ENCODE data around the gene PTH2R. TPM values are rescaled to one million over a fixed set of nuclear protein-coding genes. Genes with fewer than 3 reads are reported as not detected.
A peak's percentile ranks its signal among the peaks of the same experiment; 100 is the strongest.
"Not testable (repeated sequence)": the region's sequence is repeated elsewhere in the genome, so short reads cannot be mapped to it uniquely, and the experiment has no call there.

PTH2R gene
- total RNA-seq, 1 donor from 2014 or later, result not detected

GRCh38 chr2:208392300-208392699, 14.3 kb upstream of the PTH2R start:
- no peak for ATAC-seq

GRCh38 chr2:208396796-208397195, 9.8 kb upstream of the PTH2R start:
- ATAC-seq, result not testable (repeated sequence)

DNA sequence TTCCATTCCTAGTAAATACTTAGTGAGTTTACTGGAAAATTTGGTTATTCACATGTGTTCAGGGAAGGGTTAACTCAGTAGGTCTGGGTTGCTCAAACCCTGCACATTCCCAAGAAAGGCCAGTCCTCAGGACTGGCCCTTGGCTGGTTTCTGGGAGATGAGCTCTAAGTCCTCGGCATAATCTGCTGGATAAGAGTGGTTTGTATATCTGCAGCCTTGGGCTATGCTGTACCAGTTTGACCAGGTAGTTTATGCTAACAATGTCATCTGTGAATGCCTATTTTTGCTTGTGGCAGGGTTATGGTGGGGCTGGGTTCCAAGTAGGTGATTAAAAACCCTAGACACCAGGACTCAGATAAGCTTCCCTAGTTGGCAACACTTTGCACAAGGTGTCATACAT, 7.4 kb upstream of the PTH2R start:
- ATAC-seq, result no peak

GRCh38 chr2:208407667-208408066, 1.1 kb downstream of the PTH2R start:
- peak; percentile 43 for ATAC-seq

- ATAC-seq, result no peak
Measured at GRCh38 chr2:208413931-208414330, 7.3 kb downstream of the PTH2R start.

- ATAC-seq, result no peak
Measured at GRCh38 chr2:208415255-208415654, 8.7 kb downstream of the PTH2R start.

GRCh38 chr2:208415897-208416296, 9.3 kb downstream of the PTH2R start:
- ATAC-seq, result no peak

DNA sequence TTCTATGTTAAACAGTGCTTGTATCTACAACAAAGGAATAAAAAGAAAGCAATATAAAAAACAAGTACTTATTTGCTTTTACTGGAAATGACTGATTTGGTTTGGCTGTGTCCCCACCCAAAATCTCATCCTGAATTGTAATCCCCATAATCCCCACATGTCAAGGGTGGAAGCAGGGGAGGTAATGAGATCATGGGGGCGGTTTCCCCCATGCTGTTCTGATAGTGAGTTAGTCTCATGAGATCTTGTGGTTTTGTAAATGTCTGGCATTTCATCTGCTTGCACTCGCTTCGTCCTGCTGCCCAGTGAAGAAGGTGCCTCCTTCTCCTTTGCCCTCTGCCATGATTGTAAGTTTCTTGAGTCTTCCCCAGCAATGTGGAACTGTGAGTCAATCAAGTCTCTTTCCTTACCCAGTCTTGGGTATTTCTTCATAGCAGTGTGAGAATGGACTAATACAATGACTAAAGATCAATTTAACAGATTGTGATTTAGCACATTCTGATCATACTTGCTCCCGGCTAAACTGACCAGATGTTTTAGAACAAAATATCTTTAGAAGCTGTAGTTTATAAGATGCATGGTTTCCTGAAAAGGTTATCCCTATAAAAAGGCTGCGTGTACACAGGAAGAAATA, 19.9 kb downstream of the PTH2R start:
- ATAC-seq, result no peak

DNA sequence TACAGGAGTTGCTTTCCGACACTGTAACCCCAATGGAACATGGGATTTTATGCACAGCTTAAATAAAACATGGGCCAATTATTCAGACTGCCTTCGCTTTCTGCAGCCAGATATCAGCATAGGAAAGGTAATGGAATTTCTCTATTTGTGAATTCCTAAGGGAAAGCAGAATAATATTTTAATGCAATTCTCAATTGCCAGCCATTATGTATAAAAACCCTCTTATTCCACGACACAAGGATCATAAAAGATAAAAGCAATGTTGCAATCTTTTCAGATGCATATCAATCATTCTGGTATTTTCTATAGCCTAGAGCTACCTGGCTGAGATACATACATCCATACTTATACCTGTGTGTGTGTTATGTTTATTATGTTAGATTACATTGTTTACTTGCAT, 31.2 kb downstream of the PTH2R start:
- ATAC-seq, result no peak

DNA sequence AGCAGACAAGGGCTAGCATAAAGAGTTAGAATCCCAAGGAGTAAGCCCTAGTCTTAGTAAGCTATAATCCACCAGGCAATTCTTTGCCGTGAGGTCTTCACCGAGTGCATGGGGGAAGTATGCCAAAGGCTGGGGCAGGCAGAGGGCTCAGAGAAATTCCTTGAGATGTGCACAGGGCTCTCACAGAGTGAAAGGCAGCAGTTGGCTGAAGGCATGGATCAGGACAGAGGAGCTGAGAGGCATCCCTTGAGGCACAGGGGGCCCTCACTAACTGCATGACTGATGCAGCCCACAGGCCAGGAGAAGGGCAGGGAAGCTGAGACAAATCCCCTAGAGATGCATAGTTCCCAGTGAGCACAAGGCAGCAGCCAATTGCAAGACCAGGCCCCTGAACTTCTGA, 34.1 kb downstream of the PTH2R start:
- no peak for ATAC-seq

GRCh38 chr2:208441951-208442350, 35.4 kb downstream of the PTH2R start:
- no peak for ATAC-seq

GRCh38 chr2:208447447-208447846, 40.9 kb downstream of the PTH2R start:
- ATAC-seq, result not testable (repeated sequence)

DNA sequence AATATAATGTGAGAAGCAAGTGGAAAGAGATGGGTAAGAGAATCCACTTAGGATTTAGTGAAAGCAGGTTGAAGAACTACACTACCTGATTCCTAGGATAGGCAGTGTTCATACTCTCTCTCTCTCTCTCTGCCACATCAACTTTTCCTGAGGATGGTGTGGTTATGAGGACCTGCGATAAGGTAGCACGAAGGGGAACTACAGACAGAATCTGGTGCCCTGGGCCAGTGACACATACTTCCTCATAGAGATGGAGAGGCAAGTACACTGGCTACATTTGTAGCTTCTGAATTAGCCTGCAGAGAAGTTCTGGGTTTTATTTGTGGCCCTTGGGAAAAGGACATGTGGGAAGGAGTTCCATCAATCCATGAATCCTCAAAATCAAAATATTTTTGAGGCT, 44.5 kb downstream of the PTH2R start:
- ATAC-seq, result no peak

DNA sequence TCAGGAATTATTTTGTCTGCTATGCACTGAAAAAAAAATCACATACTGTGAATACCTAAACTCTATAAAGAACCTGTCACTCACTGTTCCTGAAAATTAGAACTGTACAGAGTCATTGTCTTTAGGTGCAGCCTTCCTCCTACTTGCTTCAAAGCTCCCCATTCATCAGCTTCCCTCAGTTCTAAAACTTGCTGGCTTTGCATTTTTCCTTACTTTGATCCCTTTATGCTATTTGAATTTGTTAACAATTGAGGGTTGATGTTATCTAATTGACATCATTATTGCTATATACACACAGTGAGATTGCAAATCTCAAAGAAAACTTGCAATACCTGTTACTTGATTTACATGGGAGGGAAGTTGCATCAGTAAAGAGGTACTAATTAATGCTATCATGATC, 48.3 kb downstream of the PTH2R start:
- ATAC-seq, result no peak

DNA sequence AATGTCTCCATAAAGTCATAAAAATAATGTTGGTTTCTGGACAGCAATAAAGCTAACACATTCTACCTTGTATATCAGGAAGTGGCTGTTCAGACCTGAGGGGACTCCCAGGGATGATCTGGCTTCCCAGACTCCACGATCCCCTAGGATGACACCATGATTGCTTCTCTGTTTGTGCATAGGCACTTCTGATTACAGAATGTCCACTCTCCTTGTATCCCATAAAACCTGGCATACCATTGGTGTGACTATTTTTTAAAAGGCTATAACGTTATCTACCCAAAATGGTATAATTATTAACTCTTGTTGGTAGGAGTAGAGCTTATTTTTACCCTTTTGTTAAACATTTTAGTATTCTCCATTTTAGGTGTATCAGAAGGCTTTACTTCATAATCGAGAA, 57.1 kb downstream of the PTH2R start:
- no peak for ATAC-seq

GRCh38 chr2:208464205-208464604, 57.6 kb downstream of the PTH2R start:
- no peak for ATAC-seq

DNA sequence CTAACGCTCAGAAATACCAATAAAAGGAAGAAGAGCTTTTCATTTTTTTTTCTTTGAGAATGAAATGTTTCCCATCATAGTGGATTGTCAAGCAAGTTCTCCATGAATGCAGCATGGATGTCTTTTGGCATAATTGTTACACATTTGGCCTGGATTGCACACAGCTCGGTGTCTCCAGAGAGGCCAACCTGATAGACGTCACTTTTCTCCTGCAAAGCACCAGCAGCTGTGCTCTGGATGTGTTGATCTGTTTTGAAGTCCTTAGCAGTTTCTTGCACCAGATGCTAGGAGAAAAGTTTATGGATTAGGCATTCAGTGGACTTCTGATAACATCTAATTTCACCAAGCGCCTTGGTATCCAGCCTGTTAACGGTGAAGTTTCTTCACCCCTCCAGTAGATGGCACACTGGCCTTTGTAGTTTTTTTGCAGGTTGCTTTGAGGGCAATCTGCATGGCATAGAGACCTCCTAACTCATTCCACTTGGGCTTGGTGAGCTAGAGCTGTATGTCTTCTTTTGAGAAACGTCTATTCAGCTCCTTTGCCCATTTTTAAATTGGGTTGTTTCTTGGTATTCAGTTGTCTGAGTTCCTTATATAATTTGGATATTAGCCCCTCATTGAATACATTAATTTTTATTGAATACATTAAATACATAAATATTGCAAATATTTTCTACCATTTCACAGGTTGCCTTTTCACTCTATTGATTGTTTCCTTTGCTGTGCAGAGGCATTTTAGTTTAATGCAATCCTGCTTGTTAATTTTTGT, 59.7 kb downstream of the PTH2R start:
- no peak for ATAC-seq

DNA sequence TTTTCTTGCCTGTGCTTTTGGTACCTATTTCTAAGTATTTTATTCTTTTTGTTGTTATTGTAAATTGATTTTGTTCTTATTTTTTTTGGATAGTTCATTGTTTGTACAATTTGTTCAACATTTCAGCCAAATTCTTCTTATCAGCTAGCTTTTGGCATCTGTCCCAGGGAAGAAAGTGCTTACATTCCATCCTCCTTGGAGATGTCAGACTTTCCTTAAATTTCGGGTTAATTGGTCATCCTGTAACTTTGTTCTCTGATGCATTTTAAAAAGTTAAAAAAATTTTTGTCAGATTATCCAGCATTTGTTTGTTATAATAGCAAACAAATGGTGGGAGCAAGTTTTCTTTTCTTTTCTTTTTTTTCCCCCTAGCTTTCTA, 60.3 kb downstream of the PTH2R start:
- no peak for ATAC-seq

GRCh38 chr2:208467564-208467963, 61.0 kb downstream of the PTH2R start:
- ATAC-seq, result no peak

DNA sequence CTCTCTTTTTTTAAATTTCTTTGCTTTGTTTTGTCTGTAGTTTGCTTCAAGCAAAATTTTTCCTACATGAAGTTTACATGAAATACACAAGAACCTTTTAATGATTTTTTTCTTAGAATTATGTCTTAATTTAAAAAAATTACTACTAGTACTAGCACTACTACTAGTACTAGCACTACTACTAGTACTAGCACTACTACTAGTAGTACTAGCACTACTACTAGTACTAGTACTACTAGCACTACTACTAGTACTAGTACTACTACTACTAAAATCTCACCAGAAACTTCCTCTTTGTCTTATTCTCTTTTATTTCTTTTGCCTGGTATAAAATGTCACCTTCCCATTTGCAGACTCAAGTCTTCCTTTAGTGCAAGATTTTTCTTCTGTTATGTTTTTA, 71.1 kb downstream of the PTH2R start:
- no peak for ATAC-seq

- no peak for ATAC-seq
Measured at GRCh38 chr2:208479342-208479741, 72.8 kb downstream of the PTH2R start.

- not testable (repeated sequence) for ATAC-seq
Measured at GRCh38 chr2:208481945-208482344, 75.4 kb downstream of the PTH2R start.

DNA sequence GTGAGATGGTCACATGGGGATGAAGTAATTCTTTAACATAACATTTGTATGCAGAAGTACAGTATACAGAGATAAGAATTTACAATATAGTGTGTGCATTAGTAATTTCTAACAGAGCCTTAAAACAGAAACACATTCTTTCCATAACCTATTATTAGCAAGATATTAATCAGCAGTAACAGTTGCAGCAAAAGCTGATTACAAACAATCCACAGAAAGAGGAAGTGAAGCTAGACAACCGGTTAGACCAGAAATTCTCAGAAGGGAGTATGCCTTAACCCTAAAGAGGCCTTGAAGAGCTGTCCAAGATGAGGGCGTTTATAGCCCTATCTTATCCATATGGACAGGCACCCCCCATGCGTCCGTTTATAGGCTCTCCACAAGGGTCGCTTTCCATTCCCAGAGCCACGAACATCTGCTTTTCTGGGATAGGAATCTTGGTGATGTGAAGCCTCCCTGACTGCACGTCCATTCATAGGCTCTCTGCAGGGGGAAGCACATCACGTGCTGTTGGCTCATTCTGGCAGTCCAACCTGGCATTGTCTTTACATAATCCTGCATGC, 75.9 kb downstream of the PTH2R start:
- ATAC-seq, result not testable (repeated sequence)

DNA sequence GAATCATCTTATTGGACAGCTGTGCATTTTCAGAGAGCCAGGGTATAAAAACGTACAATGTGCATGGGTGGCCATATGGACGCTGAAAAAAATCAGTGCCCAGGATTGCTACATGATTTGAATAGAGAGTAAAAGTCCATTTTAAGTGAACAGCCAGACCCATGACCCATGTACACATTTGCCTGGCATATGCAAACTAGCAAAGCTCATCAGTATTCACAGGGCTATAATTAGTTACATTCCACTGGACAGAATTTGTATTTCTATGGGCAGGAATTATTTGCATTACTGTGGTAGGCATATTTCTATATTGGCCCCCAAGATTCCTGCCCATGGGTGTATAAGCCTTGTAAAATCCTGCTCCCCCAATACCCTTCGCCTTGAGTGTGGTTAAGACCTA, 78.8 kb downstream of the PTH2R start:
- ATAC-seq, result no peak

Measured in esophagus mucosa (tissue), 1 donor.